Trophoblast cell (in vitro differentiated cells and primary cell): ENCODE measurements around the gene DOCK3.

Source experiments
- DNase-seq, 2 donors: peaks; one replicate each; pipeline ENCODE4 v3.0.0-alpha.2; 2016
- H2AFZ ChIP-seq: 2 replicates; pipeline ENCODE4 v1.6.1; 2013; ENCODE audit warnings: low read length, moderate library complexity, mild to moderate bottlenecking; ENCODE audit not compliant: insufficient read depth, poor library complexity
- H2AK5ac ChIP-seq: 2 replicates; pipeline ENCODE4 v1.6.1; 2013; ENCODE audit warnings: mild to moderate bottlenecking, low read length
- H2BK120ac ChIP-seq: 2 replicates; pipeline ENCODE4 v1.6.1; 2013; ENCODE audit warnings: low read length, mild to moderate bottlenecking, moderate library complexity; ENCODE audit not compliant: insufficient read depth, poor library complexity
- H2BK12ac ChIP-seq: 2 replicates; pipeline ENCODE4 v1.6.1; 2013; ENCODE audit warnings: mild to moderate bottlenecking, low read length, moderate library complexity
- H2BK5ac ChIP-seq: 2 replicates; pipeline ENCODE4 v1.6.1; 2013; ENCODE audit warnings: low read length, low read depth, moderate library complexity, mild to moderate bottlenecking; ENCODE audit not compliant: poor library complexity
- H3K14ac ChIP-seq: 2 replicates; pipeline ENCODE4 v1.6.1; 2013; ENCODE audit warnings: mild to moderate bottlenecking, low read length
- H3K18ac ChIP-seq: 2 replicates; pipeline ENCODE4 v1.6.1; 2013; ENCODE audit warnings: mild to moderate bottlenecking, low read length
- H3K23ac ChIP-seq: 2 replicates; pipeline ENCODE4 v1.6.1; 2013; ENCODE audit warnings: low read length
- H3K27ac ChIP-seq: 2 replicates; pipeline ENCODE4 v1.5.1; 2013; ENCODE audit warnings: low read depth, mild to moderate bottlenecking, inconsistent platforms, low read length, moderate library complexity
- H3K27me3 ChIP-seq: 2 replicates; pipeline ENCODE4 v1.6.1; 2013; ENCODE audit warnings: inconsistent platforms, mild to moderate bottlenecking, low read length, moderate library complexity; ENCODE audit not compliant: insufficient read depth
- H3K36me3 ChIP-seq, 2 experiments: 1 replicate in 1 of 2; 2 replicates in 1 of 2; pipeline ENCODE4 v1.6.1; 2013; ENCODE audit warnings: low read length in 2 of 2, mild to moderate bottlenecking in 2 of 2, moderate library complexity in 1 of 2; ENCODE audit not compliant: insufficient read depth in 2 of 2, control insufficient read depth in 1 of 2
- H3K4ac ChIP-seq: 2 replicates; pipeline ENCODE4 v1.6.1; 2013; ENCODE audit warnings: low read depth, mild to moderate bottlenecking, low read length, moderate library complexity
- H3K4me1 ChIP-seq, 2 experiments: 1 replicate in 1 of 2; 2 replicates in 1 of 2; pipeline ENCODE4 v1.6.1; 2013; ENCODE audit warnings: low read length in 2 of 2, mild to moderate bottlenecking in 2 of 2, moderate library complexity in 1 of 2; ENCODE audit not compliant: insufficient read depth in 2 of 2, control insufficient read depth in 1 of 2
- H3K4me2 ChIP-seq: 2 replicates; pipeline ENCODE4 v1.6.1; 2013; ENCODE audit warnings: inconsistent platforms, mild to moderate bottlenecking, low read length, moderate library complexity
- H3K4me3 ChIP-seq: 2 replicates; pipeline ENCODE4 v1.5.1; 2013; ENCODE audit warnings: mild to moderate bottlenecking, low read depth, low read length, inconsistent platforms
- H3K79me1 ChIP-seq: one replicate; pipeline ENCODE4 v1.6.1; 2013; ENCODE audit warnings: low read length
- H3K79me2 ChIP-seq: 2 replicates; pipeline ENCODE4 v1.6.1; 2013; ENCODE audit warnings: low read length, mild to moderate bottlenecking; ENCODE audit not compliant: control insufficient read depth, insufficient read depth, poor library complexity
- H3K9ac ChIP-seq: 2 replicates; pipeline ENCODE4 v1.6.1; 2013; ENCODE audit warnings: mild to moderate bottlenecking, low read length
- H3K9me3 ChIP-seq: 2 replicates; pipeline ENCODE4 v1.6.1; 2013; ENCODE audit warnings: low read depth, mild to moderate bottlenecking, control low read depth, inconsistent platforms, low read length; ENCODE audit not compliant: insufficient read depth
- H4K12ac ChIP-seq: 2 replicates; pipeline ENCODE4 v1.6.1; 2013; ENCODE audit warnings: low read depth, mild to moderate bottlenecking, low read length, moderate library complexity
- H4K8ac ChIP-seq: 2 replicates; pipeline ENCODE4 v1.6.1; 2013; ENCODE audit warnings: low read depth, mild to moderate bottlenecking, low read length, moderate library complexity
- H4K91ac ChIP-seq: one replicate; pipeline ENCODE4 v1.6.1; 2013; ENCODE audit warnings: low read depth, mild to moderate bottlenecking, low read length, moderate library complexity
- WGBS: extraction: QIAGEN DNeasy Blood & Tissue Kit; methylation state at CpG from one replicate; pipeline ENCODE4 v1.1.7; 2013; ENCODE audit warnings: missing lambda C conversion rate; ENCODE audit not compliant: insufficient read length, insufficient coverage; ENCODE audit errors: extremely low coverage; 5-methylcytosine and 5-hydroxymethylcytosine counted together

Gene DOCK3

GRCh38 chr3:51398595-51399310 lies 724.0 kb downstream of the DOCK3 start:
- Histone ChIP-seq H3K4ac (no peak overlapping the region), H3K36me3 (peaks cover 31 to 52% of the 10 kb centered on the region in 2 experiments), H2BK120ac (no peak overlapping the region), H4K91ac (no peak overlapping the region), H3K14ac (no peak overlapping the region), H4K8ac (no peak overlapping the region), H3K4me2 (no peak overlapping the region), H3K4me1 (peaks cover 0 to 2% of the 10 kb centered on the region in 2 experiments), H3K79me2 (peaks cover 2% of the 10 kb centered on the region), H2AFZ (no peak overlapping the region), H3K9me3 (no peaks in the 10 kb centered on the region), H3K23ac (no peak overlapping the region), H3K4me3 (no peak overlapping the region), H3K79me1 (no peaks in the 10 kb centered on the region), H3K27me3 (no peaks in the 10 kb centered on the region), H3K9ac (no peak overlapping the region), H3K27ac (no peak overlapping the region), H2AK5ac (no peak overlapping the region), H2BK5ac (no peak overlapping the region), H4K12ac (no peak overlapping the region), H2BK12ac (no peak overlapping the region), H3K18ac (no peak overlapping the region)
- no peak for DNase-seq
- WGBS, result no CpG with 5 or more reads among the region's 8 CpGs

GRCh38 chr3:51400166-51400565 lies 725.4 kb downstream of the DOCK3 start:
- Histone ChIP-seq H4K12ac (no peak overlapping the region), H4K8ac (no peak overlapping the region), H3K27ac (no peak overlapping the region), H3K9ac (no peak overlapping the region), H3K23ac (no peak overlapping the region), H4K91ac (no peak overlapping the region), H3K4me3 (no peak overlapping the region), H3K14ac (no peak overlapping the region), H3K9me3 (no peaks in the 10 kb centered on the region), H3K27me3 (no peaks in the 10 kb centered on the region), H3K18ac (no peak overlapping the region), H3K79me2 (no peaks in the 10 kb centered on the region), H2BK12ac (no peak overlapping the region), H2AK5ac (no peak overlapping the region), H2AFZ (no peak overlapping the region), H3K79me1 (no peaks in the 10 kb centered on the region), H2BK5ac (no peak overlapping the region), H3K36me3 (peaks cover 21 to 41% of the 10 kb centered on the region in 2 experiments), H2BK120ac (no peak overlapping the region), H3K4ac (no peak overlapping the region), H3K4me2 (no peak overlapping the region), H3K4me1 (no peaks in the 10 kb centered on the region)
- DNase-seq, result no peak
- WGBS, result no CpG with 5 or more reads among the region's 4 CpGs

GRCh38 chr3:51401735-51402134 lies 727.0 kb downstream of the DOCK3 start:
- Histone ChIP-seq H3K27me3 (no peaks in the 10 kb centered on the region), H2AK5ac (no peak overlapping the region), H3K4ac (no peak overlapping the region), H3K4me2 (no peak overlapping the region), H2AFZ (no peak overlapping the region), H3K79me2 (no peaks in the 10 kb centered on the region), H3K18ac (no peak overlapping the region), H3K36me3 (peaks cover 11 to 25% of the 10 kb centered on the region in 2 experiments), H2BK120ac (no peak overlapping the region), H4K12ac (no peak overlapping the region), H4K8ac (no peak overlapping the region), H3K27ac (no peak overlapping the region), H3K14ac (no peak overlapping the region), H3K23ac (no peak overlapping the region), H3K4me1 (no peaks in the 10 kb centered on the region), H3K9ac (no peak overlapping the region), H4K91ac (no peak overlapping the region), H3K9me3 (no peaks in the 10 kb centered on the region), H3K4me3 (no peak overlapping the region), H3K79me1 (no peaks in the 10 kb centered on the region), H2BK5ac (no peak overlapping the region), H2BK12ac (no peak overlapping the region)
- no CpG with 5 or more reads among the region's 4 CpGs for WGBS
- peak in 1 of 2 donors; percentile 7 for DNase-seq

GRCh38 chr3:51403675-51404074 lies 728.9 kb downstream of the DOCK3 start:
- H2BK120ac ChIP-seq, result no peak overlapping the region
- no peaks in the 10 kb centered on the region for H3K79me2 ChIP-seq
- no peak overlapping the region for H3K9ac ChIP-seq
- no peak overlapping the region for H2AK5ac ChIP-seq
- H3K4ac ChIP-seq, result no peak overlapping the region
- H3K23ac ChIP-seq, result no peak overlapping the region
- DNase-seq, result no peak
- no peaks in the 10 kb centered on the region for H3K9me3 ChIP-seq
- no peak overlapping the region for H4K8ac ChIP-seq
- no peak overlapping the region for H3K18ac ChIP-seq
- H4K12ac ChIP-seq, result no peak overlapping the region
- H3K79me1 ChIP-seq, result no peaks in the 10 kb centered on the region
- H3K4me3 ChIP-seq, result no peak overlapping the region
- H3K36me3 ChIP-seq, result peaks cover 7 to 18% of the 10 kb centered on the region in 2 experiments
- H3K27me3 ChIP-seq, result no peaks in the 10 kb centered on the region
- no peak overlapping the region for H2BK12ac ChIP-seq
- no peak overlapping the region for H3K4me2 ChIP-seq
- no peak overlapping the region for H2BK5ac ChIP-seq
- H3K27ac ChIP-seq, result no peak overlapping the region
- no peak overlapping the region for H2AFZ ChIP-seq
- H4K91ac ChIP-seq, result no peak overlapping the region
- no peak overlapping the region for H3K14ac ChIP-seq
- no peaks in the 10 kb centered on the region for H3K4me1 ChIP-seq
